ENCODE measurements around the gene INSC. TPM values are rescaled to one million over a fixed set of nuclear protein-coding genes. Genes with fewer than 3 reads are reported as not detected.

INSC gene
- total RNA-seq, 1 donor from 2014 or later = not detected

DNA sequence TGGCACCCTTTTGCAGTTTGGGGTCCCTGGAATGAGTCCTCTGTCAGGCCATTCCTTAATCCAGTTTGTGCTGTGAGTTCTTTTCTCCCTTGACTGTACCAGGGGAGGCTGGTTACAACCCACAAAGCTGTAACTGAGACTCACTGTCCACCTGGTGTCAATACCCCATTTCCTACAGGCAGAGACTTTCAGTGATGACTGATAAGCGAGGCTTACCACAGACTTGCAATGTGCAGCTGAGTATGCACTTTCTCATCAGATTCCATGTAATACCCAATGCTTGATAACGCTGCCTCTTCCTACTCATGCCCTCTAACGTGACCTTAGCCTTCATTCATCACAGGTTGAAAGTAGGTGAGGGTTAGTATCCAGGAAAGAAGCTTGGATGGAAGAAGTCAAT lies 120.1 kb downstream of the INSC start:
- H3K36me3 Mint-ChIP-seq (ENCODE audit: unreplicated experiment) = no peaks in the 10 kb centered on the region
- no peak for TF ChIP-seq CTCF (IDR thresholded peaks at IDR 0.05)

GRCh38 chr11:15236559-15236958 lies 121.8 kb downstream of the INSC start:
- Mint-ChIP-seq H3K27me3 (ENCODE audit: unreplicated experiment) (no peaks in the 10 kb centered on the region), H3K36me3 (ENCODE audit: unreplicated experiment) (no peaks in the 10 kb centered on the region), H3K4me1 (ENCODE audit: unreplicated experiment) (no peaks in the 10 kb centered on the region), H3K9me3 (ENCODE audit: unreplicated experiment) (no peaks in the 10 kb centered on the region), H3K27ac (ENCODE audit: unreplicated experiment) (no peak overlapping the region), H3K4me3 (ENCODE audit: unreplicated experiment) (no peak overlapping the region)
- DNase-seq (ENCODE audit: extremely low spot score, unreplicated experiment) = no peak
- no peak for TF ChIP-seq CTCF (IDR thresholded peaks at IDR 0.05)

More for the DNA sequence above, 120.1 kb downstream of the INSC start:
- Mint-ChIP-seq H3K27ac (ENCODE audit: unreplicated experiment) (no peak overlapping the region), H3K4me3 (ENCODE audit: unreplicated experiment) (no peak overlapping the region), H3K27me3 (ENCODE audit: unreplicated experiment) (no peaks in the 10 kb centered on the region), H3K9me3 (ENCODE audit: unreplicated experiment) (no peaks in the 10 kb centered on the region), H3K4me1 (ENCODE audit: unreplicated experiment) (no peaks in the 10 kb centered on the region)
- no peak for DNase-seq (ENCODE audit: extremely low spot score, unreplicated experiment)

- Mint-ChIP-seq H3K4me1 (ENCODE audit: unreplicated experiment) (no peaks in the 10 kb centered on the region), H3K4me3 (ENCODE audit: unreplicated experiment) (no peak overlapping the region), H3K27ac (ENCODE audit: unreplicated experiment) (no peak overlapping the region)
Measured at GRCh38 chr11:15238856-15239255, 124.1 kb downstream of the INSC start.

DNA sequence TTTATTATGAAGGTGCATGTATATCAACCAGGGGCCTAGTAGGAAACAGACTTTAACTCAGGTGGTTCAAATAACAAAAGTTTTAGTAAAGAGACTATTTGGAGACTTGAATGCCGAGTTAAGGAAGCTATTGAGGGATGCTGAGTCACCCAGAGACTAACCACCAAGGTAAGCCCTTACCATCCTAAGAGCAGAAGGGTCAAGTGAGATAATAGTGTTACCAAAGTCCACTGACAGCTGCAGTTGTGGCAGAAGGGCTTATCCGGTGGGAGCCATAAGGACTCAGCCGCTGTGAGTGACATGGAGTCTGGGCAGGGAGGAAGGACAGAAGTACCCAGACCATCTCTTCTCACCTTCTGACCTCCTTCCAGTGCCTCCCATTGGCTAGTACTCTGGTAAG lies 134.0 kb downstream of the INSC start:
- H3K27ac Mint-ChIP-seq (ENCODE audit: unreplicated experiment) = no peak overlapping the region
- peaks cover 5% of the 10 kb centered on the region for H3K27me3 Mint-ChIP-seq (ENCODE audit: unreplicated experiment)
- TF ChIP-seq CTCF (IDR thresholded peaks at IDR 0.05) = no peak
- no peak overlapping the region for H3K4me3 Mint-ChIP-seq (ENCODE audit: unreplicated experiment)
- no peaks in the 10 kb centered on the region for H3K9me3 Mint-ChIP-seq (ENCODE audit: unreplicated experiment)
- DNase-seq (ENCODE audit: extremely low spot score, unreplicated experiment) = no peak
- no peaks in the 10 kb centered on the region for H3K4me1 Mint-ChIP-seq (ENCODE audit: unreplicated experiment)
- H3K36me3 Mint-ChIP-seq (ENCODE audit: unreplicated experiment) = no peaks in the 10 kb centered on the region

More at GRCh38 chr11:15238856-15239255, 124.1 kb downstream of the INSC start:
- Mint-ChIP-seq H3K9me3 (ENCODE audit: unreplicated experiment) (no peaks in the 10 kb centered on the region), H3K36me3 (ENCODE audit: unreplicated experiment) (no peaks in the 10 kb centered on the region), H3K27me3 (ENCODE audit: unreplicated experiment) (no peaks in the 10 kb centered on the region)
- no peak for TF ChIP-seq CTCF (IDR thresholded peaks at IDR 0.05)
- DNase-seq (ENCODE audit: extremely low spot score, unreplicated experiment) = no peak

DNA sequence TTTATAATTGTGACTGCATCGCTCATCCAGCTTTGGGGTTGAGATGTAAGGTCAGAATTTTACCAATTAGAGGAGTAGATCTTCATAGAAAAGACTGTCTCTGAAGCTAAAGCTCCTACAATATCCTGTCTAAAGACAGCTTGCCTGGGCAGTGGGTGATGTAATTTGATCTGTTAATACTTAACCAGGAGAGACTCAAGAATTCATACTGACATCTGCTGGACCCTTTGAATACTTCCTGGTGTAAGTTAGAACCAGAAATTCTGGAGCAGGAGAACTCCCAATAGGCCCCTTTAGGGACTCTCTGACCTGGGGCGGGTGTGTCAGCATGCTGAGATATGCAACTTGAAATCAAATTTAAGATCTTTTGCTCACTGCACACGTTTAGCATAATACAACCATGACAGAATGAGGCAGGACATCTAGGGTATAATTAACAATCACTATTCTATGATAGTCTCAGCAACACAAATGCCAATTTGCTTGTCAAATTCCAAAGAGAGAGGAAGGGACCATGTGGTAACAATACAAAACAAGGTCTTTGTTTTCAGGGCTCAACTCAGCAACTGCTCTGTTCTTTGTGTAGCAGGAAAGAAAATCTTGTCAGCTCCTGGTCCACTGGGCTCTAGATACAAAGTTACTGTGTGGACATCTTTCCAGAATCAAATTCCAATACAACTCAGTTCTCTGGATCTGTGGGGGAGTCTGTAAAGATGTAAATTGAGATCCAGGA lies 143.9 kb downstream of the INSC start:
- peaks cover 2% of the 10 kb centered on the region for H3K27me3 Mint-ChIP-seq (ENCODE audit: unreplicated experiment)
- no peak for DNase-seq (ENCODE audit: extremely low spot score, unreplicated experiment)
- peaks cover 4% of the 10 kb centered on the region for H3K4me1 Mint-ChIP-seq (ENCODE audit: unreplicated experiment)
- no peak overlapping the region for H3K4me3 Mint-ChIP-seq (ENCODE audit: unreplicated experiment)
- H3K36me3 Mint-ChIP-seq (ENCODE audit: unreplicated experiment) = no peaks in the 10 kb centered on the region
- TF ChIP-seq CTCF (IDR thresholded peaks at IDR 0.05) = peak; percentile 32
- H3K27ac Mint-ChIP-seq (ENCODE audit: unreplicated experiment) = no peak overlapping the region
- H3K9me3 Mint-ChIP-seq (ENCODE audit: unreplicated experiment) = no peaks in the 10 kb centered on the region
